ENCODE measurements around the gene AFG1L. TPM values are rescaled to one million over a fixed set of nuclear protein-coding genes. Genes with fewer than 3 reads are reported as not detected.

AFG1L gene
- total RNA-seq, 1 donor from 2014 or later: 9.6 TPM

GRCh38 chr6:108544606-108545005, 249.8 kb downstream of the AFG1L start:
- no peaks in the 10 kb centered on the region for H3K9me3 Mint-ChIP-seq
- no peak overlapping the region for H3K27ac Mint-ChIP-seq
- no peak for DNase-seq (ENCODE audit: extremely low spot score, unreplicated experiment)
- H3K4me1 Mint-ChIP-seq (ENCODE audit: unreplicated experiment): peaks cover 8% of the 10 kb centered on the region
- no peaks in the 10 kb centered on the region for H3K36me3 Mint-ChIP-seq
- TF ChIP-seq, protein P1, sequence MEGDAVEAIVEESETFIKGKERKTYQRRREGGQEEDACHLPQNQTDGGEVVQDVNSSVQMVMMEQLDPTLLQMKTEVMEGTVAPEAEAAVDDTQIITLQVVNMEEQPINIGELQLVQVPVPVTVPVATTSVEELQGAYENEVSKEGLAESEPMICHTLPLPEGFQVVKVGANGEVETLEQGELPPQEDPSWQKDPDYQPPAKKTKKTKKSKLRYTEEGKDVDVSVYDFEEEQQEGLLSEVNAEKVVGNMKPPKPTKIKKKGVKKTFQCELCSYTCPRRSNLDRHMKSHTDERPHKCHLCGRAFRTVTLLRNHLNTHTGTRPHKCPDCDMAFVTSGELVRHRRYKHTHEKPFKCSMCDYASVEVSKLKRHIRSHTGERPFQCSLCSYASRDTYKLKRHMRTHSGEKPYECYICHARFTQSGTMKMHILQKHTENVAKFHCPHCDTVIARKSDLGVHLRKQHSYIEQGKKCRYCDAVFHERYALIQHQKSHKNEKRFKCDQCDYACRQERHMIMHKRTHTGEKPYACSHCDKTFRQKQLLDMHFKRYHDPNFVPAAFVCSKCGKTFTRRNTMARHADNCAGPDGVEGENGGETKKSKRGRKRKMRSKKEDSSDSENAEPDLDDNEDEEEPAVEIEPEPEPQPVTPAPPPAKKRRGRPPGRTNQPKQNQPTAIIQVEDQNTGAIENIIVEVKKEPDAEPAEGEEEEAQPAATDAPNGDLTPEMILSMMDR (conservative IDR thresholded peaks at IDR 0.05): no peak
- peaks cover 5% of the 10 kb centered on the region for H3K27me3 Mint-ChIP-seq
- H3K4me3 Mint-ChIP-seq: no peak overlapping the region

DNA sequence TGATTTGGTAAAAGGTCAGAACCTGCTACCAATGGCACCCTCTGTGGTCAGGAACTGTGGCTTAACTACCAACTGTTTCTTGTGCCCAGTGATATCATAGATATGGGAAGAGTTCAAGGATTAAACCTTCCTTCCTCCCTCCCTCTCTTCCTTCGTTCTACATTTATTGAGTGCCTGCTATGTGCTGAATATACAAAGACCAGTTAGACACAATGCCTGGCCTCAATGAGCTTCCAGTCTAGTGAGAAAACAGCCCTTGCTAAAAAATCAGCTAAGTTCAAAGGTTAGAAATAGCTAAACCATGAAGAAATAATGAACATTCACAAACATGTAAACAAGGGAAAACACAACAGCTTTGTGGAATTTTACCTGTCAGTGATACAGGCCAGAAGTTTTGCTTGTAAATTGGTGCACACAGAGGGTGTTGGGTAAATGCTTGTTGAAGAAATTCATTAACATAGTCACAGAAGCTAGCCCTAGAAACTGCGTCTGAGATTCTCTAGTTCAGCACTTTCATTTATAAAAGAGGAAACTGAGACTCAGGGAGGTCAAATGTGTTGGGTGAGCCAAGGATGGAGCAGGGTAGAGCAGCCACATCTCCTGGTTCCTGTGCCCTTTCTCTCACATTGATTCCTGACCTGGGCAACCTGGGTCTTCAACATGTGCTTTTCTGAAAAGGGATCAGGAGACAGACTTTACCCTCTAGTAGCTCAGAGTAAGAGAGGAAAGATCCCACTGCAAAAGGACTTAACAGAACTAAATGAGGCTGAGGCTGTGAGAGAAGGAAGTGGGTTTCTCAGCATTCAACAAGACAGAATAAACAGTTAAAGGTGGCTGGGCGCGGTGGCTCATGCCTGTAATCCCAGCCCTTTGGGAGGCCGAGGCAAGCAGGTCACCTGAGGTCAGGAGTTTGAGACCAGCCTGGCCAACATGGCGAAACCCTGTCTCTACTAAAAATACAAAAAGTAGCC, 251.5 kb downstream of the AFG1L start:
- TF ChIP-seq, protein P1 (conservative IDR thresholded peaks at IDR 0.05): no peak
- DNase-seq (ENCODE audit: extremely low spot score, unreplicated experiment): no peak
- no peaks in the 10 kb centered on the region for H3K36me3 Mint-ChIP-seq
- H3K27ac Mint-ChIP-seq: no peak overlapping the region
- peaks cover 8% of the 10 kb centered on the region for H3K4me1 Mint-ChIP-seq (ENCODE audit: unreplicated experiment)
- no peaks in the 10 kb centered on the region for H3K9me3 Mint-ChIP-seq
- H3K27me3 Mint-ChIP-seq: peaks cover 5% of the 10 kb centered on the region
- H3K4me3 Mint-ChIP-seq: no peak overlapping the region

DNA sequence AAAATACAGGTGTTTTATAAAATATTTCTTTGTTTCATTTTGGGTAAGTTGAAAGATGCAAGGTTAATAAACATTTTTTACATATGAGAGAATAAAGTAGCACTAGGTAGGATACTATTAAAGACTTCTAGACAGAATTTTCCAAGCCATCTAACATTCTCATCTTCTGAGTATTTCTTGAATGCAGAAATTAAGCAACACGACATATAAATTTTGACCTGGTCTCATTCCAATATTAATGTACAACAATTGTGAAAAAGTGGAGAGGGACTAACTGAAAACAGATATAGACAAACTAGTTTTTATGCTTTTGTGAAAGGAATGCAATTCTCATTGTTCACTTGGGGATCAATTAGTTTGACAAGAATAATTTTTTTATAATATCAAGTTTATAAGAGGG, 254.4 kb downstream of the AFG1L start:
- H3K4me3 Mint-ChIP-seq: no peak overlapping the region
- no peak overlapping the region for H3K27ac Mint-ChIP-seq
- DNase-seq (ENCODE audit: extremely low spot score, unreplicated experiment): no peak
- TF ChIP-seq, protein P1 (conservative IDR thresholded peaks at IDR 0.05): no peak
- H3K36me3 Mint-ChIP-seq: no peaks in the 10 kb centered on the region
- peaks cover 3% of the 10 kb centered on the region for H3K27me3 Mint-ChIP-seq
- no peaks in the 10 kb centered on the region for H3K9me3 Mint-ChIP-seq
- H3K4me1 Mint-ChIP-seq (ENCODE audit: unreplicated experiment): no peaks in the 10 kb centered on the region

- Mint-ChIP-seq H3K27me3 (peaks cover 3% of the 10 kb centered on the region), H3K36me3 (no peaks in the 10 kb centered on the region), H3K9me3 (no peaks in the 10 kb centered on the region), H3K27ac (no peak overlapping the region), H3K4me1 (ENCODE audit: unreplicated experiment) (no peaks in the 10 kb centered on the region), H3K4me3 (no peak overlapping the region)
- DNase-seq (ENCODE audit: extremely low spot score, unreplicated experiment): no peak
- TF ChIP-seq, protein P1 (conservative IDR thresholded peaks at IDR 0.05): peak; percentile 17
These were observed 254.9 kb downstream of the AFG1L start for GRCh38 chr6:108549741-108550140.

GRCh38 chr6:108550256-108550655, 255.4 kb downstream of the AFG1L start:
- Mint-ChIP-seq H3K4me1 (ENCODE audit: unreplicated experiment) (no peaks in the 10 kb centered on the region), H3K27me3 (peaks cover 5% of the 10 kb centered on the region), H3K27ac (no peak overlapping the region), H3K9me3 (no peaks in the 10 kb centered on the region), H3K4me3 (no peak overlapping the region), H3K36me3 (no peaks in the 10 kb centered on the region)
- no peak for DNase-seq (ENCODE audit: extremely low spot score, unreplicated experiment)
- TF ChIP-seq, protein P1 (conservative IDR thresholded peaks at IDR 0.05): no peak

Data from type B pancreatic cell (in vitro differentiated cells).